K562 (cell line): ENCODE results near the gene SNRPF. TPM values are rescaled to one million over a fixed set of nuclear protein-coding genes. Genes with fewer than 3 reads are reported as not detected.

Source experiments
- CSDE1 ChIP-seq, 2 experiments: fragments of 450-650 bp; IDR thresholded peaks; 2 replicates each; pipeline ENCODE4 v1.6.1; 2016; ENCODE audit warnings: mild to moderate bottlenecking in 1 of 2
- DLX4 ChIP-seq: fragments of 250-450 bp; sonication (Bioruptor Pico); IDR thresholded peaks from 2 replicates; pipeline ENCODE4 v1.6.1; 2021; ENCODE audit warnings: mild to moderate bottlenecking
- ETV6 ChIP-seq, 3 experiments: fragments of 150-350 bp in 1 of 3; sonication (generic) in 1 of 3; formaldehyde crosslinking in 1 of 3; IDR thresholded peaks; 2 replicates each; pipeline versions ENCODE4 v1.6.1 to v1.8.0; 2014 to 2022; ENCODE audit warnings: borderline replicate concordance in 2 of 3, low read depth in 2 of 3, antibody characterized with exemption in 1 of 3, low read length in 1 of 3, mild to moderate bottlenecking in 1 of 3, missing genetic modification reagents in 1 of 3
- GATA2 ChIP-seq: sonication (generic); formaldehyde crosslinking; IDR thresholded peaks from 2 replicates; pipeline ENCODE4 v1.4.0; 2020; ENCODE audit warnings: mild to moderate bottlenecking, missing genetic modification reagents
- KDM5B ChIP-seq: fragments of 200-600 bp; sonication (generic); IDR thresholded peaks from 2 replicates; pipeline ENCODE4 v1.6.1; 2012; ENCODE audit warnings: low read depth, mild to moderate bottlenecking, moderate library complexity, low read length, control low read depth, inconsistent platforms; ENCODE audit not compliant: insufficient replicate concordance
- MCM2 ChIP-seq: fragments of 450-650 bp; IDR thresholded peaks from 2 replicates; pipeline ENCODE4 v1.6.1; 2017; ENCODE audit warnings: low read depth, mild to moderate bottlenecking
- PHF8 ChIP-seq: fragments of 200-600 bp; sonication (generic); IDR thresholded peaks from 2 replicates; pipeline ENCODE4 v1.6.1; 2012; ENCODE audit warnings: mixed run types, mild to moderate bottlenecking, inconsistent platforms, low read length, moderate library complexity, borderline replicate concordance
- RFX1 ChIP-seq: fragments of 450-650 bp; IDR thresholded peaks from 2 replicates; pipeline ENCODE4 v1.6.1; 2016; ENCODE audit warnings: mild to moderate bottlenecking, moderate library complexity
- VEZF1 ChIP-seq: fragments of 200-800 bp; sonication (Bioruptor generic); IDR thresholded peaks from 2 replicates; pipeline ENCODE4 v1.6.1; 2017; ENCODE audit warnings: missing genetic modification characterization, missing compliant biosample characterization
- polyA plus RNA-seq, 8 experiments: library from polyadenylated mRNA; depleted of rRNA in 4 of 8; stranded (reverse) in 5 of 8; unstranded in 3 of 8; fragments of >200 nt; fragmentation: Nextera tagmentation in 2 of 8; fragmentation: Illumina TruSeq in 1 of 8; extraction: Ambion mirVana in 2 of 8; extraction: Trizol in 1 of 8; gene quantifications; 2 replicates each; pipeline versions ENCODE4 v1.2.1 to v1.2.3, GENCODE V29; 2011 to 2014; ENCODE audit warnings: inconsistent platforms in 1 of 8, missing spikeins in 1 of 8
- total RNA-seq, 7 experiments: library from RNA; depleted of rRNA in 6 of 7; stranded (reverse); fragments of >200 nt in 6 of 7; fragmentation: Illumina TruSeq in 2 of 7; extraction: Trizol in 2 of 7; gene quantifications; 2 replicates each; pipeline versions ENCODE4 v1.2.1 to v1.2.3, GENCODE V29; 2011 to 2021; ENCODE audit warnings: low replicate concordance in 1 of 7
- TF ChIP-seq, protein P1 (sequence below), 2 experiments: fragments of 450-650 bp; formaldehyde crosslinking in 1 of 2; IDR thresholded peaks; 2 replicates each; pipeline versions ENCODE4 v1.4.0 to v1.6.1; 2014 to 2020; ENCODE audit warnings: mild to moderate bottlenecking in 2 of 2, borderline replicate concordance in 1 of 2, low read depth in 1 of 2
- TF ChIP-seq, protein P2 (sequence below): fragments of 250-450 bp; sonication (Bioruptor Pico); IDR thresholded peaks from 2 replicates; pipeline ENCODE4 v1.5.0; 2021; ENCODE audit warnings: mild to moderate bottlenecking, moderate library complexity

SNRPF gene
- total and polyA plus RNA-seq, 9 of the 15 experiments (the other 6 are each of a cell fraction or from before 2014, with no cell fraction given): 37.9 to 205 (median 93.6) TPM

GRCh38 chr12:95858451-95859343 lies at the start of gene SNRPF (continued):
- no peak for TF ChIP-seq VEZF1 (CRISPR knock-in tag)
- TF ChIP-seq ETV6 (IDR thresholded peaks at IDR 0.05; ENCODE audit: borderline replicate concordance in 1 of 2, low read depth in 2 of 2, low read length in 1 of 2): no peak
- TF ChIP-seq ETV6 (CRISPR knock-in tag; IDR thresholded peaks at IDR 0.05; ENCODE audit: borderline replicate concordance): 0 out of 2 replicates have a peak, but pooled peaks have one; percentile 42
- TF ChIP-seq PHF8: peak; percentile 93
- peak; percentile 60 for TF ChIP-seq KDM5B
- peak in 1 of 2 experiments; percentile 90; a peak in 2 of 4 replicates for TF ChIP-seq CSDE1 (IDR thresholded peaks at IDR 0.05)
- TF ChIP-seq GATA2 (CRISPR knock-in tag): no peak
- TF ChIP-seq RFX1: peak; percentile 99
- TF ChIP-seq MCM2: no peak
- TF ChIP-seq, protein P1, sequence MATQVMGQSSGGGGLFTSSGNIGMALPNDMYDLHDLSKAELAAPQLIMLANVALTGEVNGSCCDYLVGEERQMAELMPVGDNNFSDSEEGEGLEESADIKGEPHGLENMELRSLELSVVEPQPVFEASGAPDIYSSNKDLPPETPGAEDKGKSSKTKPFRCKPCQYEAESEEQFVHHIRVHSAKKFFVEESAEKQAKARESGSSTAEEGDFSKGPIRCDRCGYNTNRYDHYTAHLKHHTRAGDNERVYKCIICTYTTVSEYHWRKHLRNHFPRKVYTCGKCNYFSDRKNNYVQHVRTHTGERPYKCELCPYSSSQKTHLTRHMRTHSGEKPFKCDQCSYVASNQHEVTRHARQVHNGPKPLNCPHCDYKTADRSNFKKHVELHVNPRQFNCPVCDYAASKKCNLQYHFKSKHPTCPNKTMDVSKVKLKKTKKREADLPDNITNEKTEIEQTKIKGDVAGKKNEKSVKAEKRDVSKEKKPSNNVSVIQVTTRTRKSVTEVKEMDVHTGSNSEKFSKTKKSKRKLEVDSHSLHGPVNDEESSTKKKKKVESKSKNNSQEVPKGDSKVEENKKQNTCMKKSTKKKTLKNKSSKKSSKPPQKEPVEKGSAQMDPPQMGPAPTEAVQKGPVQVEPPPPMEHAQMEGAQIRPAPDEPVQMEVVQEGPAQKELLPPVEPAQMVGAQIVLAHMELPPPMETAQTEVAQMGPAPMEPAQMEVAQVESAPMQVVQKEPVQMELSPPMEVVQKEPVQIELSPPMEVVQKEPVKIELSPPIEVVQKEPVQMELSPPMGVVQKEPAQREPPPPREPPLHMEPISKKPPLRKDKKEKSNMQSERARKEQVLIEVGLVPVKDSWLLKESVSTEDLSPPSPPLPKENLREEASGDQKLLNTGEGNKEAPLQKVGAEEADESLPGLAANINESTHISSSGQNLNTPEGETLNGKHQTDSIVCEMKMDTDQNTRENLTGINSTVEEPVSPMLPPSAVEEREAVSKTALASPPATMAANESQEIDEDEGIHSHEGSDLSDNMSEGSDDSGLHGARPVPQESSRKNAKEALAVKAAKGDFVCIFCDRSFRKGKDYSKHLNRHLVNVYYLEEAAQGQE (IDR thresholded peaks at IDR 0.05; ENCODE audit: borderline replicate concordance): no peak
- TF ChIP-seq, protein P1 (CRISPR knock-in tag; IDR thresholded peaks at IDR 0.05; ENCODE audit: low read depth): peak; percentile 39; the same call in 1 of the 2 replicates
- TF ChIP-seq, protein P2, sequence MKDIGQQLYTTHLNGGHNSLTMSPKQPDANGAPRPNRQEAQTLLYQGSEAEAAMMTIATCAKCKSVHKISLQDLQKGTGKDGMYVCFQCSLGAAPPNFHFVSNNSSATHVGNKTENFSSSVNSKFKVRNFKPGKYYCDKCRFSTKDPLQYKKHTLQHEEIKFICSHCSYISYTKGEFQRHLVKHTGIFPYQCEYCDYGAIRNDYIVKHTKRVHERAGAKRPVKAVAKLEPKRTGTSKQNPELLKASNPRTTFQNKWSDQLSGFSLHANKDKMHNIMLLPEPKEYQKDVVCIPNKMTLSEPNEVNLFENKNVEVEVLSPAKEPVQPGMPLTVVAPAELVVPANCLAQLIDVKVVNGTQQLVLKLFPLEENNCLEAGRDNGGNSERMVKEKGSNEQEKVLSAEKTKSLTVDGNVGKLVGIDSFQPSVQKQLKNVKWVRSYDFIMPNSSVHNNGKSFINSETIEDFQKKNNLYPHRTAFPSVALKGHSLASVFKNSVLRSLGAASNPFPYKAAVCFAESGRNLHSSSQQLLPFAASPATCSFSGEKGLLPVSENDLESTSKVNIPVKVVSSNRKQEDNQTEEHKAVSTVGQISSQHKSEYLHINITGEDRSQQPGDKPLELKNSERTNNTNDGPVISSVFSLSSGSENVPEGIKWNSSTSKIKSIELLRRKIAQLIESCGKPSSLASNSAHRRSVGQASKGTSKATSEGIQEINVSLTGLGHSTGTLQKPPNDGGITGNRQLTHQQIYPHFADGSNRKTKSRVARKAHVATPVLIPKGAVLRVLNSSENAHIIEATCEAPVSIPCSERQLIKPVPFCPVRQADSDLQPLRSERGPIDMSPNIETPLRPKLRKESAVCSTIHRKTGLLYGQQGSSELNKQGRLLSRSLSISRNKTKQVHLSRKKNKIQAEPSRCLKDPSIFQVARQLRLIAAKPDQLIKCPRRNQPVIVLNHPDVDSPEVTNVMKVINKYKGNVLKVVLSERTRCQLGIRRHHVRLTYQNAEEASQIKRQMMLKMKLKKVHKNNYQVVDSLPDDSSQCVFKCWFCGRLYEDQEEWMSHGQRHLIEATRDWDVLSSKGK (CRISPR knock-in tag): no peak
- no peak for TF ChIP-seq DLX4 (CRISPR knock-in tag)
